Inferior parietal cortex (tissue), 1 donor: Measurements from ENCODE around the gene MISP.
A peak's percentile ranks its signal among the peaks of the same experiment; 100 is the strongest.
"Not testable (repeated sequence)": the region's sequence is repeated elsewhere in the genome, so short reads cannot be mapped to it uniquely, and the experiment has no call there.

Experiments
- DNase-seq: peaks from one replicate; pipeline ENCODE4 v3.0.0-alpha.2; 2016; ENCODE audit errors: extremely low spot score

MISP gene, protein sequence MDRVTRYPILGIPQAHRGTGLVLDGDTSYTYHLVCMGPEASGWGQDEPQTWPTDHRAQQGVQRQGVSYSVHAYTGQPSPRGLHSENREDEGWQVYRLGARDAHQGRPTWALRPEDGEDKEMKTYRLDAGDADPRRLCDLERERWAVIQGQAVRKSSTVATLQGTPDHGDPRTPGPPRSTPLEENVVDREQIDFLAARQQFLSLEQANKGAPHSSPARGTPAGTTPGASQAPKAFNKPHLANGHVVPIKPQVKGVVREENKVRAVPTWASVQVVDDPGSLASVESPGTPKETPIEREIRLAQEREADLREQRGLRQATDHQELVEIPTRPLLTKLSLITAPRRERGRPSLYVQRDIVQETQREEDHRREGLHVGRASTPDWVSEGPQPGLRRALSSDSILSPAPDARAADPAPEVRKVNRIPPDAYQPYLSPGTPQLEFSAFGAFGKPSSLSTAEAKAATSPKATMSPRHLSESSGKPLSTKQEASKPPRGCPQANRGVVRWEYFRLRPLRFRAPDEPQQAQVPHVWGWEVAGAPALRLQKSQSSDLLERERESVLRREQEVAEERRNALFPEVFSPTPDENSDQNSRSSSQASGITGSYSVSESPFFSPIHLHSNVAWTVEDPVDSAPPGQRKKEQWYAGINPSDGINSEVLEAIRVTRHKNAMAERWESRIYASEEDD

GRCh38 chr19:750640-751423, at the start of gene MISP:
TSS of gene MISP (plus strand) at chr19:751112. CDS start at chr19:756947, 5,835 bp downstream.
- no peak for DNase-seq

- not testable (repeated sequence) for DNase-seq
Measured at GRCh38 chr19:702847-703246, 48.1 kb upstream of the MISP start.

DNA sequence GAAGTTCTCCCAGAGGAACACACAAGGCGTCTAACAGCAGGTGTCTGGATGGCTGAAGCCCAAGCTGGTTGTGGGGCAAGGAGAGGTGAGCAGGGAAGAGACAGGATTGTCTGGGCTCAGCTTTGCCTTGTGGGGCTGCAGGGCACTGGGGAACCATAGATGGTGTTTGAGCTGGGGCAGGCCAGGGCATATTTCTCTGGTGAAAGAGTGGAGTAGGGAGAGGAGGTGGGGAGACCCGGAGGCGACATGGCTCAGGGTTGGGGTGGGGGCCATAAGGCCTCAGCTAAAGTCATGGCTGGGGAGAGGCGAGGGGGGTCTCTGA, 47.6 kb upstream of the MISP start:
- no peak for DNase-seq

- peak; percentile 30 for DNase-seq
Measured at GRCh38 chr19:703651-704446, 47.1 kb upstream of the MISP start.

DNA sequence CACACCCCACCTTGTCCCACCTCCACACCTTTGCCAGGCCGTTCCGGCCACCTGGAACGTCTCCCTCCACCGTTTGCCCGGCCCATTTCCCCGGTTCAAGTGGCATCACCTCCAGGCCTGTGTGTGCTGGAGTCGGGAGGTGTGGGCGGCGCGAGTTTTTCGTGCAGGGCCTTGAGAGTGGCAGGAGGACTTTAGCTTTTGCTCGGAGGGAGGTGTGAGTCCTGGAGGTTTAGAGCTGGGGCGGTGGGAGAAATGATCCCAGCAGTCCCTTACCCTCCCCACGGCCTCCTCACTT, 46.5 kb upstream of the MISP start:
- no peak for DNase-seq

GRCh38 chr19:708154-709143, 42.5 kb upstream of the MISP start, which contains the start of gene PALM:
TSS of gene PALM (plus strand) at chr19:708935. CDS start at chr19:709147, 212 bp downstream.
- peak; percentile 5 for DNase-seq

DNA sequence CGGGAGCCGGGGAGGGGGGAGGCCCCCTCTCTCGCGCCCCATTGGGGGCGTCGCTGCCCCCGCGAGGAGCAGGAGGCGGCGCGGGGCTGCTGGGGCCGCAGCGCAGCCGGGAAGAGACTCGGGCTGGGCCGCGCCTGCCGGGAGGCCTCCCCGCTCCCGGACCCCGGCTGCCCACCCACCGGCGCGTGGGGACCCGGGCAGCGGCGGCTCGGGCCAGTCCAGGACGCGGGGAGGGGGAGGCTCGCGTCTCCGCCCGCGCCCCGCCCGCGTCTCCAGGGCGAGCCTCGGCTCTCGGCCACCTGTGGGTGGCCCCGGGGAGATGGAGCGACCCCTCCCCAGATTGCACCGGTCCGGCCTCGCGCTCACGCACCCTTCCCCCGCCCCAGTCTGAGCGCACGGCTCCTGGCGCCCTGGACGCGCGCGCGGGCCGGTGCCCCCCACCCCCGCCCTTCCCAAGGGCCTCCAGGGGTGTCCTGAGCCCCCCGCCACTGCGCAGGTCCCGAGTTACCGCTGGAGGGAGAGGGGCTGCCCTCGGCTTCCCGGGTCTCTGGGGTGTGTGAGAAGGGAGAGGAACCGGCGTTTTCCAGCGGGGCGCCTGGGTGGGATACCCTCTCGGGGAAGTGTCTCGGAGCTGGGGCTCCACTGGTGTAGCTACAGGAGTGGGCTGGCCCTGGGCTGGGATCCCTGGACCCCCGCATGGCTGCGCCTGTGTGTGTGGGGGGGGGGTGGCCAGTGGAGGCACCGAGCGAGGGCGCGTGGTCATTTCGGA, 41.5 kb upstream of the MISP start:
- no peak for DNase-seq

- no peak for DNase-seq
Measured at GRCh38 chr19:709965-710571, 40.8 kb upstream of the MISP start.

- peak; percentile 7 for DNase-seq
Measured at GRCh38 chr19:710767-711166, 40.1 kb upstream of the MISP start.

GRCh38 chr19:711254-711653, 39.7 kb upstream of the MISP start:
- DNase-seq: peak; percentile 5

- no peak for DNase-seq
Measured at GRCh38 chr19:715347-715746, 35.6 kb upstream of the MISP start.

DNA sequence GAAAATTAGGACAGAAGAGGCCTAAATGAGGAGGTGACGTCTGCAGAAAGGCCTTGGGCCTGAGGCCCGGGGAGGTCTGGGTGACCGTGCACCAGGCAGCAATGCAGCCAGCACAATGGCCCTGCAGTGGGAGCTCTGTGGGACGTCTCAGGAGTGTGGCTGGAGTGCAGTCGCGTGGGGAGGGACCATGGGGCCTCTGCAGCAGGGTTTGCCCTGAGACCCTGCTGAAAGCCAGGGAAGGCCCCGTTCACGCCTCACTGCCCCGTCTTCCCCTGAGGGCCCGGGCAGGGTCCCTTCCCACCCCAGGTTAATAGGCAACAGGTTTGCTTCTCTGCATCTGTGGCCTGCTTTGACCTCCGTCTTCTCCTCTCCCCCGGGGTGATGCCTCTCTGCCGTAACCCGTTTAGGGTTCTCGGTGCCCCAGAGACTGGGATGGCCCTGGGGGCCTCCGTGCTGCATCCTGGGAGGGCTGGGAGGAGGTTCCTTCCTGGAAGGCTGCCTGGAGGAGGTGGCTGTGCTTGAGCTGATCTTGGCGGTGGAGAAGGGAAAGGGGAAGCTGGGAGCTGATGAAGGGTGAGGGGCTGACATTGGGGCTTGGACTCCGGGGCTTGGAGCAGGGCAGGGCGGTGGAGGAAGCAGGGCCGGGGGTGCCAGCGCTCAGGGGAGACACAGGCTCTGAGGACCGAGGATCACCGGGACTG, 32.5 kb upstream of the MISP start:
- no peak for DNase-seq

DNA sequence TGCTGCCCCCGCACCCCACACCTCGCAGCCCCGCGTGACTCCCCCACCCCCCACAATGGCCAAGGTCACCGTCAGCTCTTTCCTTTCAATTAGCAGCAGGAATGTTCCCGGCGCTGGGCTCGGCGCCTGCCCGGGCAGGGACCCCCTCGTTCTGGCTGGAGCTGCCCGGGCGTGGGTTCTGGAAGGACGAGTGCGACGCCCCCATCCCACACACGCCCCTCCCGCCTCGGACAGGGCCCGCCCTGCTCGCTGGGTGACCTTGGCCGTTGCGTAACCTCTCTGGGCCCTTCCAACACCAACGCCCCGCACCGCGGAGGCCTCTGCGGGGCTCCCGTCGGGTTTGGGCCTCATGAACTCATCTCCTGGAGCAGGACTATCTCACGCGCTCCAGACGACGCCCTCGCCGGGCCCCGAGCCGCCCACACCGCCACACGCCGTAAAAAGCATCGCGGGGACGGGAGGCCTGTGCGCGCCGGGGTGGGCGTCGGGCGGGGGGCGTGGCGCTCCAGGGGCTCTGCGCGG, 31.9 kb upstream of the MISP start:
- peak; percentile 2 for DNase-seq

DNA sequence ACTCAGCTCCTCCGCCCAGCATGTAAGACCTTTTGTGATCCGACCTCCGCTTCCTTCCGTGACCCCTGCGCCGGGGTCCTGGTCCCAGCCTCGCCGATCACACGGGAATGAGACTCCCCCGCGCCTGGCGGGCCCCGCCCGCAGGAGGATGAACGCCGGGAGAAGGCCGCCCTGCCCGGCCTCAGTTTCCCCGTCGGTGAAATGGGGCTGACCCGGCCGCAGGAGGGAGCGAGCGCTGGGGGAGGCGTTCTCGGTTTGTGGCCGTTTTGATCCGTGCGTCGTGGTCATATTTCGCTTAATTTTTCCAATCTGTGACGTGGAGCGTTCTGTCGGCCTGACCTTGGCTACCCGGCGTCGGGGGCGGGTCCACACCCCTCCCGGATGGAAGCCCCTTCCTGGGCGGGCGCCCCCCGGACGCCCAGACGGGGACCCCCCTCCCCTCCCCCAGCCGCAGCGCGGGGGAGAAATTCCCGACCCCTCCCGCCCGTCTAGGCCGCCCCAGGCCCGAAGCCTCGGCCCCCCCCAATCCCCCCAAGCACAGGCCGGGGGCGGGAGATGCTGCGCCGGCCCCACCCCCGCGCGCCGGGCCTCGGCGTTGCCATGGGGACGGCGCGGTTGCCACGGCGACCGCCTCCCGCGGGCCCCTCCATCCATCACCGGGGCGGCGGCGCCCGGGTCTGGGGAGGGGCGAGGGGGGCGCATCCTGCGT, 31.1 kb upstream of the MISP start:
- DNase-seq: peak; percentile 13

DNA sequence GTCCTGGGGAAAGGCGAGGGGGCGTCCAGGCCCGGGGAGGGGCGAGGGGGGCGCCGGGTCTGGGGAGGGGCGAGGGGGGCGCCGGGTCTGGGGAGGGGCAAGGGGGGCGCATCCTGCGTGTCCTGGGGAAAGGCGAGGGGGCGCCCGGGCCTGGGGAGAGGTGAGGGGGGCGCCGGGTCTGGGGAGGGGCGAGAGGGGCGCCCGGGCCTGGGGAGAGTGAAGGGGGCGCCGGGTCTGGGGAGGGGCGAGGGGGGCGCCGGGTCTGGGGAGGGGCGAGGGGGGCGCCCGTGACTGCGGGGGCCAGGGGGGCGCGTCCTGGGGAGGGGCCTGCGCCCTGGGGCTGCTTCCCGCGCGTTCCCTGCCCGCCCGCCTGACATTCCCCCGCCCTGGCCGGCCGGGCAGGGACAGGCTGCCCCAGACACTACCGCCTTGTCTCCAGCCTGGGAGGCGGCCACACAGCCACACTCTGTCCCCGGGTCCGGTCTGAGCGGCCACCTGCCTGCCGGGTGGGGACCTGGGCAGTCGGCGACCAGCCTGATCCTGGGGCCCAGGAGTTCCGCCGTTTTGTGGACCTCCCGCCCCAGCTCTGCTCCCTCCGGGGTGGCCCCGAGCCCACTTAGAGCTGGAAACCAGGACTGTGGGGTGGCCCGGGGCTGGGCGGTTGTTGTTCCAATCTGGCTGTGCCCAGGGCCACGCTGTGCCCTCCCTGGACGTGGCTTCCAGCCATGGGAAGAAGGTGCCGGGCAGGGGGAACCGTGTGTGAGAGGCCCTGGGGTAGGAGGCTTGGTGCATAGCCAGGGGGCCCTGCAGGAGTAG, 30.4 kb upstream of the MISP start:
- peak; percentile 23 for DNase-seq

GRCh38 chr19:722553-723101, 28.3 kb upstream of the MISP start:
- DNase-seq: no peak

DNA sequence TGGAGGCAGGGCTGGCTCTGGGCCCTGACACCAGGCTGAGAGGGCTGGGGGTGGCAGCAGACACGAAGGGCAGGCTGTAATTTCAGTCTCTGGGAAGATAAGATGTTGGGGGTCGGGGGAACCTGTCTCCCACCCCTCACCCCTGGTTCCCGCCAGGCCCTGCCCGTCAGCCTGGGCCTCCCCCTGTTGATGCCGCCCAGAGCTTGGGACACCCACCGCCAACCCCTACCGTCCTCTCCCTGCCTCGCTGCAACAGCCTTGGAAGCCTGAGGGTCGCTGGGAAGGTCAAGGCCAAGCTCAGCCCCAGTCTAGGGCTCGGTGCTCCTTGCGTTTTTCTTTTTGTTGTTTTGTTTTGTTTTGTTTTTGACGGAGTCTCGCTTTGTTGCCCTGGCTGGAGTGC, 27.7 kb upstream of the MISP start:
- no peak for DNase-seq
